Fibroblast of mammary gland (primary cell): ENCODE measurements around the gene CRHR1.

ENCODE experiments used
- DNase-seq: peaks from one replicate; pipeline ENCODE4 v3.0.0-alpha.2; 2010; ENCODE audit warnings: low read depth
- H3K4me3 ChIP-seq: 2 replicates; pipeline ENCODE4 v1.5.1; 2011; ENCODE audit warnings: low read depth, mild to moderate bottlenecking, low read length, moderate library complexity; ENCODE audit not compliant: control insufficient read depth
- TF ChIP-seq, protein P1 (sequence below): conservative IDR thresholded peaks from 2 replicates; pipeline ENCODE4 v1.5.1; 2011; ENCODE audit warnings: low read depth, low read length, inconsistent platforms; ENCODE audit not compliant: control insufficient read depth, insufficient read depth

The CRHR1 gene

GRCh38 chr17:45752246-45752645 lies 31.9 kb upstream of the CRHR1 start:
- TF ChIP-seq, protein P1, sequence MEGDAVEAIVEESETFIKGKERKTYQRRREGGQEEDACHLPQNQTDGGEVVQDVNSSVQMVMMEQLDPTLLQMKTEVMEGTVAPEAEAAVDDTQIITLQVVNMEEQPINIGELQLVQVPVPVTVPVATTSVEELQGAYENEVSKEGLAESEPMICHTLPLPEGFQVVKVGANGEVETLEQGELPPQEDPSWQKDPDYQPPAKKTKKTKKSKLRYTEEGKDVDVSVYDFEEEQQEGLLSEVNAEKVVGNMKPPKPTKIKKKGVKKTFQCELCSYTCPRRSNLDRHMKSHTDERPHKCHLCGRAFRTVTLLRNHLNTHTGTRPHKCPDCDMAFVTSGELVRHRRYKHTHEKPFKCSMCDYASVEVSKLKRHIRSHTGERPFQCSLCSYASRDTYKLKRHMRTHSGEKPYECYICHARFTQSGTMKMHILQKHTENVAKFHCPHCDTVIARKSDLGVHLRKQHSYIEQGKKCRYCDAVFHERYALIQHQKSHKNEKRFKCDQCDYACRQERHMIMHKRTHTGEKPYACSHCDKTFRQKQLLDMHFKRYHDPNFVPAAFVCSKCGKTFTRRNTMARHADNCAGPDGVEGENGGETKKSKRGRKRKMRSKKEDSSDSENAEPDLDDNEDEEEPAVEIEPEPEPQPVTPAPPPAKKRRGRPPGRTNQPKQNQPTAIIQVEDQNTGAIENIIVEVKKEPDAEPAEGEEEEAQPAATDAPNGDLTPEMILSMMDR = no peak
- no peak for DNase-seq
- no peak overlapping the region for H3K4me3 ChIP-seq

DNA sequence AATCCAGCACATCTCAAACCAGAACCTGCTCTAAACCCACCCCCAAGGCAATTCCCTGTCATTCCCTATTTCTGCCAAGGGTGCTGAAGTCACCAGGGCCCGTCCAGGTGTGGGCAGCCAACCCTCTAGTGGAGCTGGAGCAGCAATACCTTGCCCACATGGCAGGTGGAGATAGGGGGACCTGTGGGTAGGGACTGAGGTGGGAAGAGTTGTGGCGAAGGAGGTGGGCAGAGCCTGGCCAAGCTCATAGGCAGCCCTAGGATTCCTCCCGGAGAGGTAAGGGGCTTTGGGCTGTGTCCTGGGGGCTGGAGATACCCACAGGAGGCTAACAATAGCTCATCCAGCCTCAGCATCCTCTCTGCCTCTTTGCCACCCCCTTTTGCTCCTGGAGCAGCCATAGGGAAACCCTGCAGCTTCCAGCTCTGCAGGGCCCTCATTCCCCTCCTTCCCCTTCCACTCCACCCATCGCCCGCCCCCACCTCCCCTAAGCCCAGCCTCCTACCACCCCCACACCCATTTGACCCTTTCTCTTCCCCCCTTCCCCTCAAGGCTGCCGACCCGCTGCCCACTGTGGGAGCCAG lies 30.4 kb upstream of the CRHR1 start:
- TF ChIP-seq, protein P1 = no peak
- DNase-seq = no peak
- H3K4me3 ChIP-seq = no peak overlapping the region

- TF ChIP-seq, protein P1 = no peak
- H3K4me3 ChIP-seq = no peak overlapping the region
- DNase-seq = no peak
These were observed 29.1 kb upstream of the CRHR1 start for GRCh38 chr17:45755050-45755449.

DNA sequence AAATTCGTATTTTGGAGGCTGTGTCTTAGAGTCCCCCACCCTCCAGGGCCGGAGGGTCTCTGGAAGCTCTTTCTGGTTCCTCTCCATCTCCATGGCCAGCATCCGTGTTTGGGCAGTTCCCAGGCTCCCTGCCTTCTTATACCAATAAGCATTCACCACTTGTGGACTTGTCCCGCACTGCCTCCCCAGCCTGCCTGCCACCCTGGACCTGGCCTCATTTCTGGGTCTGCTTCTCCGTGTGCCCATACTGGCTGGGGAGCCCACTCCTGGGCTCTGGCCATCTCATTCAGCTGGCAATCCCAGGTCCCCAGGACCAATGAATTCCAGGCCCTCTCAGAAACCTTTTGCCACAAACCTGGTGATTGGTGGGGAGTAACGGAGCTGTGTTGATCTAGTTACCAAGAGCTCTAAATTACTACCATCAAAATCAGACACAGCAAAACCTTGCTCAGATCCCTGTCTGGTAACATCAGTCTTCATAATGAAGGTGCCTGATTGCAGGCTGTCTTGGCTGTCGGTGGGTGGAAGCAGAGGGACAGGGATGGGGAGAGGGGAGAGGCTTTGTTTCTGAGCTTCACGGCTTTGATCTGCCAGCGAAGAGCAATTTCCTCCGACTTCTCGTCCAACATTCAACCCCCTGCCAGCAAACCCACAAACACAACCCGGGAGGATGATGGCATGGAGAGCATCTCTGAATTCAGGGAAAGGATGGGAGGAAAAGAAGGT lies 27.7 kb upstream of the CRHR1 start:
- no peak overlapping the region for H3K4me3 ChIP-seq
- DNase-seq = no peak
- TF ChIP-seq, protein P1 = no peak

DNA sequence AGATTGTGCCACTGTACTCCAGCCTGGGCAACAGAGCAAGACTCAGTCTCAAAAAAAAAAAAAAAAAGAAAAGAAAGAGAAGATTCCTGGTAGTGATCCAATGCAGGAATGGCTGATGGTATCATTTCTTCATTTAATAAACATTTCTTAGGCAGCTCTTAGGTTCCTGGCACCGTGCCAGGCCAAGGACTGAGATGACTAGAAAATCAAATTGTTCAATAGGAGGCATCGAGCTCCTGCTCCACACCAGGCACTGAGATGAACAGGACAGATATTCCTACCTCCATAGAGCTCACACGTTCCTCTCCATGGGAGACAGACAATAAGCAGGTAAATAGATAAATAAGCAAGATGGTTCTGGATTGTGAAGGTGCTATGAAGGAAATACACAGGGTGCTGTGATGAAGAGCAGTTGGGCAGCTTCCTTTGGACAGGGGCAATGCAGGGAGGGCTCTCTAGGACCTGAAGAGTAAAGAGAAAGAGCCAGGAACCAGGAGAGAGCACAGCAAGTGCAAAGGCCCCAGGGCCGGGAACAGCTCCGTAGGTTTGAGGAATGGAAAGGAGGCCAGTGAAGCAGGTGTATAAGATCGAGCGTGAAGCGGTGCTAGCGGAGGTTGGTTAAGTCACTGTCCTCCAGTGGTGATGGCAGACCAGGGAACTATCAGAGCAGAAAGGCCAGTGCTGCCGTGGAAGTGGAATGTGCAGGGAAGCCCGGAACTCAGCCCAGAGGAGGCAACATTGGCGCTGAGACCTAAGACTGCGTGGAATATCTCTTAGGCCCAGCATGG lies 26.5 kb upstream of the CRHR1 start:
- no peak for DNase-seq
- no peak overlapping the region for H3K4me3 ChIP-seq
- TF ChIP-seq, protein P1 = no peak

DNA sequence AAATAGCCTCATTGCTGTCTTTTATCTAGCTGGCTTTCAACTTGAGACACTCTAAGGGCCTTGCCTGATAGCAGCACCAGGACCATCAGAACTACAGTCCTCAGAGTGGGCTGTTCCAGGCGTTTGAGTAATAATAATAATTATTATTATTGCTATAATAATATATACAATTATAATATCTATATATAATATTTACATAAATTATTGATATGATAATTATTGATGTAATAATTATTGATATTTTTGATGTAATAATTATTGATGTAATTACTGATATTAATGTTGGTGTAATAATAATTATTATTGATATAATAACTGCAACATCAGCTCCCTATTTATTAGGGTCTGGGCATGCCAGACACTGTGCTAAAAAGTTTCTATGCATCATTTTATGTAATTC lies 25.6 kb upstream of the CRHR1 start:
- TF ChIP-seq, protein P1 = no peak
- H3K4me3 ChIP-seq = no peak overlapping the region
- no peak for DNase-seq
